ENCODE data around the gene DSE.

The DSE gene

DNA sequence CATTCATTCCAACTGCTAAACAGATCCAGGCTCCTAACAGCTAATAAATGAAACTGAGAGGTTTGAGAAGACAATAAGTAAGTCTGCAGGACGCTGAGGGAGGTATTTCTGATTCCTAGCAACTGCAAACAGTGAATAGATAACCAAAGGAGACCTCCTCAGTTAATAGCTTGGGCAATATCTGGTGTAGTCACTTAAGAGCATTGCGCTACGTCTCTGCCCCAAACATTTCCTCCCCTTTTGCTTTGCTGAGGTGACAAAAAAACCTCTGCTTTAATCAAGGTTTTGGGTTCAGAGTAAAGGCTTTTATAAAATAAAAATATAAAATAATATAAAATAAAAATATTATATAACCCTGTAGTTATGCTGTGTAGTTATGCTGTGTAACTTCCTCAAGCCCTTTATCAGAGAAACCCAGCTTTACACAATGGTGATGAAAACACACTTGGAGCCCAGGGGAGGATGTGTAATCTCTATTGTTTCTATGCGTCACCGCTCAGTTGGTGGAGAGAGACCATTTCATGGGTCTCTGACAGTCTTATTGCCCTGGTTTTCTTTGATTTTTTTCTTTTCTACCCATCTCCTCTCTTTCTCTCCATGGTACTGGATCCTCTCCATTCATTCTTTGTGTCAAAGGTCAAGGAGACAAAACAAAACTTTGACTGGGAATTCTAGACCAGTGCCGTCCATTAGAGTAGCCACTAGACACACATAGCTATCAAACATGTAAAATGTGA lies 121.8 kb downstream of the DSE start:
- no peak for DNase-seq
